Skeletal muscle cell (primary cell): ENCODE measurements around the gene ZFP69B.
"Not testable (repeated sequence)": the region's sequence is repeated elsewhere in the genome, so short reads cannot be mapped to it uniquely, and the experiment has no call there.

ENCODE experiments used
- DNase-seq: peaks from one replicate; pipeline ENCODE4 v3.0.0-alpha.2; 2010; ENCODE audit warnings: low read depth
- H3K4me3 ChIP-seq: 2 replicates; pipeline ENCODE4 v1.5.1; 2011; ENCODE audit warnings: low read depth, mild to moderate bottlenecking, control low read depth, low read length, moderate library complexity

ZFP69B gene

DNA sequence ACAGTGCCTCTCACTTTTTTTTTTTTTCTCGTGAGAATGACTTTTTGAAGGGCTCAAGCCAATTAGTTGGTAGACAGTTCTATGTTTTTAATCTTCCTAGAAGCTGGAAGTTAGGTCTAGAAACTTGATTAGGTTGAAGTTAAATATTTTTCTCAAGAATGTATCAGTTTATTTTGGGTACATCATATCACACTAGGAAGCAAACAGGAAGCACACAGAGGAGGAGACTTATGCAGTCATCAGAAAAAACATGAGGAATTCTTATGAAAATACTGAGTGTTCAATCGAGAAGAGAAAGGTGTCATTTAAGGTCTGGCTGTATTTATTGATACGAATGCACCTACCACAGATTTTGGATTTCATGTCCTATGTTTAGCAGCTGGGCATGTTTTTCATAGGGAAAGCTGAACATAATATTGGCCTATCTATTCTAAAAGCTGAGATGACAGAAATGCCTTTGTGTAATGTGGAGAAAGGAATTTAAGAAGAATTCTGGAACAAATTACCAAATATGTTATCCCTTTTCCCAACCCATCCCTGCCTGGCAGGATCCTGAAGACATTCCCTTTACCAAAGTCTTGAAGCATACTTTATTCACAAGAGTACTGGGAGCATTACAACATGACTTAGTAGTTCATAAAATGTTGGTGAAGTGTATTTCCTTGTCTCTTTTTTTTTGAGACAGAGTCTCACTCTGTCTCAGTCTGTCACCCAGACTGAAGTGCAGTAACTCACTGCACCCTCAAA, 17.5 kb upstream of the ZFP69B start:
- DNase-seq: no peak
- H3K4me3 ChIP-seq: no peak overlapping the region

DNA sequence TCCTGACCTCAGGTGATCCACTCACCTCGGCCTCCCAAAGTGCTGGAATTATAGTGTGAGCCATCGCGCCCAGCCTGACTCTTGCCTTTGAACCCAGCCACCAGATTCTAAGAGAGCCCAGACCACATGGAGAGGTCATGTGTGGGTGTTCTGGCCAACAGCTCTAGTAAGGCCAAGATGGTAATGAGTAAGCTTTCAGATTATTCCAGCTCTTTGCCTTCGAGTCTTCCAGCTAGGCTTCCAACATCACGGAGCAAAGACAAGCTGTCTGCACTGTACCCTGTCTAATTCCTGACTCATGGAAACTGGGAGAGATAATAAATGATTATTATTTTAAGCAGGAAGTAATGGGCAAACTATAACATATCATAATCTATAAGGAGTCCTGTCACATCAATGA, 14.8 kb upstream of the ZFP69B start:
- no peak overlapping the region for H3K4me3 ChIP-seq
- no peak for DNase-seq

GRCh38 chr1:40435876-40436275, 14.4 kb upstream of the ZFP69B start:
- DNase-seq: no peak

DNA sequence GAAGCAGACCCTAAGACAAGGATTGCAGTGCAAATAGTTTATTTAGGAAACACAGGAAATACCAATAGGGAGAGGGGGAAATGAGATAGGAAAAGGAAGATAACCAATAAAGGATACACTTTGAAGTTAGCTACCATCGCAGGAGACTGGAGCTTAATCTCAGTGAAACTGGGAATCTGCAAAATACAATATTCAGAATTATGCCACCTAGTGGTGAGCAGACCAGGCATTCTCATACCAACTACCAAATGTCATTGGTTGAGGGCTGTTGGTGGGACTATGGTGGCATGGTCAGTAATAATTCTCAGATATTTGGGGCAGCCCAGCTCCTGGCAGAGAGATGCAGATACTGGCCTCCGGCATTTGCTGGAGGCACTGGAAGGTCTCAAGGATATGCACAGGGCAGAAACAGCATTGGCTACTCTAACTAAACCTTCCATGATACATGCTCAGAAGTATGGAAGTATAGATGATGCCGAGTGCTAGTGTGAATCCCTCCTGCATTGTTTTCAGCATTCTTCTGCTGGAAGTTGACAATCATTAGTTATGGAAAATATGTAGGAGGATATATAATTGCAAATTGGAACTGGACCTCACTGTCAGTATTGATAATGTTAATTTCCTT, 11.8 kb upstream of the ZFP69B start:
- H3K4me3 ChIP-seq: no peak overlapping the region
- no peak for DNase-seq

More at GRCh38 chr1:40435876-40436275, 14.4 kb upstream of the ZFP69B start:
- no peak overlapping the region for H3K4me3 ChIP-seq

- DNase-seq: no peak
- H3K4me3 ChIP-seq: no peak overlapping the region
These were observed 11.0 kb upstream of the ZFP69B start for GRCh38 chr1:40439247-40439646.

GRCh38 chr1:40450495-40451237, 390 bp downstream of the ZFP69B start:
- peak; percentile 60 for DNase-seq
- peak overlapping the region; percentile 78 for H3K4me3 ChIP-seq

- H3K4me3 ChIP-seq: peak overlapping the region; percentile 78
- no peak for DNase-seq
These were observed 936 bp downstream of the ZFP69B start for GRCh38 chr1:40451238-40451585.

DNA sequence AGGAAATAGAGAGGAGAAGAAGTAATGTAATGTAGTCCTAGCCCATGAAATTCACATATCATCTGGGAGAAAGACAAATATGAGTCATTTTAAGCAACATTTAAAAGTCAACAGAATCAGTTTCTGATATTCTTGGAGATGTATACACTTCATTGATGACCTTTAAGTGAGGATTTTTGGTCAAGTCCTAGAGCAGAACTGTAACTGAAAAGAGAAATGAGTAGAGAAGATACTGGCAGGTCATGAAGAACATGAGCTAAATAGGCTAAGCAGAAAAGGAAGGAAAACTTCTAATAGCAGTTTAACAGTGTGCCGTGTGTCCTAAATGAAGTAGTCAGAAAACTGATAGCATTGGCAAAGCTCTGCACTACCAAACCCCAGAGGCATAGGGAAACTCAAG, 4.6 kb downstream of the ZFP69B start:
- H3K4me3 ChIP-seq: no peak overlapping the region
- no peak for DNase-seq

- DNase-seq: no peak
- no peak overlapping the region for H3K4me3 ChIP-seq
These were observed 12.8 kb downstream of the ZFP69B start for GRCh38 chr1:40462956-40463590.

- H3K4me3 ChIP-seq: no peak overlapping the region
- no peak for DNase-seq
These were observed 19.1 kb downstream of the ZFP69B start for GRCh38 chr1:40469327-40469726.

DNA sequence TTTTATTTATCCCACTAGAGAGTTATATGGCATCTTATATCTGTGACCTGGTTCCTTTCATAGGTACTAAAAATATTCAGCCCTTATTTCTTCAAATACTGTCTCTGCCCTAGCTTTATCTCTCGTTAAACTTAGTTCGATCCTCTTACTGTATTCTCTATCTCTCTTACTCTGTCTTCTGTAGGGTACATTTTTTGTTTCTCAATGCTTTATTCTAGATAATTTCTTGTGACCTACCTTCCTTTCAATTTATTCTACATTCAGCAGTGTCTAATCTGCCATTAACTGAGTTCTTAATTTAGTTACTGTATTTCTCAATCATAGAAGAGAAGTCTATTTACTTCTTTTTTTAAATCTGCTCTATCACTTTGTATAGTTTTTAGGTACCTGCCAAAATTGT, 25.0 kb downstream of the ZFP69B start:
- no peak for DNase-seq
- no peak overlapping the region for H3K4me3 ChIP-seq

DNA sequence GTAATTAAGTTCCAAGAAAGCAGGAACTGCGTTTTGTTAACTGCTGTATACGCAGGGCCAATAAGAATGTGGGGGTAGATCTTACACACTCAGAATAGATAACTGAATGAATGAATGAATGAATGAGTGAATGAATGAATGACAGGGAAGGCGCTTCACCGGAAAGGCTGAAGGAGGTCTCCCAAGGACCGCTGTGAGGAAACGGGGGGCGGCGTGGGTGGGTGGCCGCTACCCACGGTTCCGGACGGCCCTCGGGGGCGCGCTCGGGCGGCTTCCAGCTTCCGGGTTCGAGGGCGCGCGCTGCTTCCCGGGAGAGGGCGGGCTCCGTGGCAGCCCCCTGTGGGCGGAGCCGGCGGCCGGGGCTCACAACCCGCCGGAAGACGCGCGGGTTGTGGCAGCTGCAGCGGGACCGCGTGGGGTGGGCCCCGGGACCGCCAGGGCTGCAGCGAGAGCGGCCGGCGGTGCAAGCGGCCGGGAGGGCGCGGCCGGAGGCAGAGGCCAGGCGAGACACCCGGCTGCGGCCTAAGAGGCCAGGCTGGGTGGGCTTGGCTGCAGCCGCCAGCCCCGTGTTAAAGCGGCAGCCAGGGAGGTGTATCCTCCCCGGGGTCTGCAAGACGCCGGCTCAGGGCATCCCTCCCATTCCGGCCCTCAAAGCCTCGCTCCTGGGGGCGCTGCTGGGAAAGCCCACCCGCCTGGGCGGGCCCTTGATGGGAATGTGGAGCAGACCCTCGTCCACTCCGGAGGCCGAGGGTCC, 26.8 kb downstream of the ZFP69B start, which contains the start of gene ZFP69:
TSS of gene ZFP69 (plus strand) at position 367 of the 754 bp plus-strand sequence. CDS start 2,072 bp downstream, outside the sequence.
- DNase-seq: no peak
- H3K4me3 ChIP-seq: peak within 1 kb of the TSS; percentile 70

DNA sequence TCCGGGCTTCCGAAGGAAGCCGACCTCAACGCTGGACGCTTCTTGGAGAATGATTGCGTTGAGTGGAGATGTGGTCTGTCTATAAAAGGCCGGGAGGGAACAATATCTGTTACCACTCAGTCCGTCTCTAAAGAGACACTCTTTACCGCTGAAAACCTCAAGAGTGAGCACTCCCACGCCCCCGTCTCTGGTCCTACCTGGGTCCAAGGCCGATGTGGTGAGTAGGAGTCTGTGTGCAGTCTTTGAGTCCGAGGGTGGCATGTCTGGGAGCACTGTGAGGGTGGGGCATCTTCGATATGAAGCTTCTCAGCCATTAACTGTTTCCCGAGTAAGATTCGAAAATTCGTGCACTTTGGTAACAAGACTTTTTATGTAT, 27.4 kb downstream of the ZFP69B start:
- DNase-seq: no peak
- peak overlapping the region; percentile 70 for H3K4me3 ChIP-seq

DNA sequence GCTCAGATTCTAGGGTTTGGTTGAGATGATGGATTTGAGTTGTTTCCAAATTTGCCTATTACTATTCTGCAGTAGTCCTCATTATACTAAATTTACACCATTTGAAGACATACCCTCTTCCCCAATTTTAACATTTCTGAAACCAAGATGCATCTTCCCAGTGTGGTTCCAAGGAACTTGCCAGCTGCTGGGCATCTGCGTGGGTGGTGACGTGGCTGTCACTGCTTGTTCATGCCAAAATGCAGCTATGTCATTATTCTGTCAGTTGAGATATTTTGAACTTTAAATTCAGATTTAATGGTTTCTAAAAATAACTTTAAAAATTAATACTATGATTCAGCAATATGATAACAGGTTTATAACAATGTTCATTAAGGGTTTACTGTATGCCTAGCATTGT, 28.0 kb downstream of the ZFP69B start:
- DNase-seq: no peak

DNA sequence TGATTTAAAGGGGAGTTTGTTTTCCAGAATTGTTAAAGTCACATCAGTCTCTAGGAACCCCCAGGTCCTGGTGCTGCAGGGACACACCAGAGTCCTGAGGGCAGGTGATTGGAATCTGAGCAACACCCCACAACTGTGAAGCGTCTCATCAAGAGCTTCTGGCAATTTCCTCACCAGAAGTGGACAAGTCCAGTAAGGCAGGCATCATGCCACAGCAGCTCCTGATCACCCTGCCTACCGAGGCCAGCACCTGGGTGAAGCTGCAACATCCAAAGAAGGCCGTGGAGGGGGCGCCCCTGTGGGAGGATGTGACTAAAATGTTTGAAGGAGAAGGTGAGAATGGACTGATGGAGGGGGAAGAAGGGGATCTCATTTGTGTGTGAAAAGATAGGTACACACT, 28.9 kb downstream of the ZFP69B start:
- no peak for DNase-seq
- H3K4me3 ChIP-seq: no peak overlapping the region

More for the DNA sequence above, 28.0 kb downstream of the ZFP69B start:
- H3K4me3 ChIP-seq: peak overlapping the region; percentile 70

DNA sequence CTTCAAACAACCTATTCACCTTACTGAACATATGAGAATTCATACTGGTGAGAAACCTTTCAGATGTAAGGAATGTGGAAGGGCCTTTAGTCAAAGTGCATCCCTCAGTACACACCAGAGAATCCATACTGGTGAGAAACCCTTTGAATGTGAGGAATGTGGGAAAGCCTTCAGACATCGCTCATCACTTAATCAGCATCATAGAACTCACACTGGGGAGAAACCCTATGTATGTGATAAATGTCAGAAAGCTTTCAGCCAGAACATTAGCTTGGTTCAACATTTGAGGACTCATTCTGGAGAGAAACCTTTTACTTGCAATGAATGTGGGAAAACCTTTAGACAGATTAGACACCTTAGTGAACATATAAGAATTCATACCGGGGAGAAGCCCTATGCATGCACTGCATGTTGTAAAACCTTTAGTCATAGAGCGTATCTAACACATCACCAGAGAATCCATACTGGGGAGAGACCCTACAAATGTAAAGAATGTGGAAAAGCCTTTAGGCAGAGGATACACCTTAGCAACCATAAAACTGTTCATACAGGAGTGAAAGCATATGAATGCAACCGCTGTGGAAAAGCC, 45.1 kb downstream of the ZFP69B start:
- no peak for DNase-seq
- H3K4me3 ChIP-seq: no peak overlapping the region

DNA sequence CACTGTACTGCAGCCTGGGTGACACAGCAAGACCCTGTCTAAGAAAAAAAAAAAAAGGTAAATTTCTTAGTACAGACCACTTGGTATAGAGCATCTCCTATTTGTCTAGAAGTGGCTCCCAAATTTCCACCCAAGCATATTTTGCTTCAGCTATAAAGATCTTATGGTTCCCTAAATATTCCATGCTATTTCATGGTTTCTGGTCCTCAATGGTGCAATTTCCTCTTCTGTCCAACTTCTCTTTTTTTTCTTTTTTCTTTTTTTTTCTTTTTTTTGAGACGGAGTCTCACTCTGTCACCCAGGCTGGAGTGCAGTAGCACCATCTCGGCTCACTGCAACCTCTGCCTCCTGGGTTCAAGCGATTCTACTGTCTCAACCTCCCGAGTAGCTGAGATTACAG, 52.4 kb downstream of the ZFP69B start:
- not testable (repeated sequence) for H3K4me3 ChIP-seq, DNase-seq

GRCh38 chr1:40507973-40508372, 57.7 kb downstream of the ZFP69B start:
- H3K4me3 ChIP-seq: peak overlapping the region; percentile 69
- DNase-seq: no peak
